ENCODE results near the gene RMND5B.

The RMND5B gene

DNA sequence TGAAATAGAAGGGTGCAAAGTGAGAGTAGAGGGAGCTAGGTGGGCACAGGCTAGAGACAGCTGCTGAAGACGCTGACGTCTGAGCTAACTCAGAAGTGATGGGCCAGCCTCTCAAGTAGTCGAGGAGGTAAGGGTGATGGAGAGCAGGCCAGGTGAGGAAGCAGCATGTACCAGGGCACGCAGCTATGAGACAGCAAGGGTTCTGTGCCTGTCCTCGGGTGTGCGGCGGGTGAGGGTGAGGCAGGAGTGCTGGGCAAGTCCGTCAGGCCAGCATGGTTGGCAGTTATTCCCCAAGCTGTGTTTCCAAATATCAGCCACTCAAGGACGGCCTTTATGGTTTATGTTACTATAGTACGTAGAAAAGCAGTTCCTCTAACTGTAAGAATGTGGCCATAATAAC is 6.2 kb downstream of the RMND5B start:
- no peak for DNase-seq

GRCh38 chr5:178137991-178138390 is 7.2 kb downstream of the RMND5B start:
- DNase-seq, result no peak

DNA sequence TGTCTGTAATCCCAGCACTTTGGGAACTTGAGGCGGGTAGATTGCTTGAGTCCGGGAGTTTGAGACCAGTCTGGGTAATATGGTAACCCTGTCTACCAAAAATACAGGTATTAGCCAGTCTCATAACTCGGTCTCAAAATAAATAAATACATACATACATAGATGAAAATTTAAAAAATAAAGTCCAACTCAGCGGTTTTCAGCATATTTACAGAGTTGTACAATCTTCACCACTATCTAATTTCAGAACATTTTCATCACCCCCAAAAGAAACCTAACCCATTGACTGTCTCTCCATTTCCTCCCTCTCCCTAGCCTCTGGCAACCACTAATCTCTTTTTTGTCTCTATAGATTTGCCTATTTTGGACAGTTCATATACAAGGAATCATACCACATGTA is 10.7 kb downstream of the RMND5B start:
- DNase-seq, result no peak

DNA sequence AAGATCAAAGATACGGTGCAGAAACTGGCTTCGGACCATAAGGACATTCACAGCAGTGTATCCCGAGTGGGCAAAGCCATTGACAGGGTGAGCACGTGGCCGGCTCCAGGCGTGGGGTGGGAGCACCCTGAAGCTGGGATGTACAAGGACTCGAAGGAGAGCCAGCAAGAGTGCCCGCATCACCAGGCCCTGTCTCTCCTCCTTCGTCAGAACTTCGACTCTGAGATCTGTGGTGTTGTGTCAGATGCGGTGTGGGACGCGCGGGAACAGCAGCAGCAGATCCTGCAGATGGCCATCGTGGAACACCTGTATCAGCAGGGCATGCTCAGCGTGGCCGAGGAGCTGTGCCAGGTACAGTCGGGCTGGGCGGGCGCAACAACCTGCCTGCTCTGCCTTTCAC is 11.8 kb downstream of the RMND5B start:
- no peak for DNase-seq

- DNase-seq, result no peak
Measured at GRCh38 chr5:178143246-178143645, 12.4 kb downstream of the RMND5B start.

GRCh38 chr5:178143901-178144300 is 13.1 kb downstream of the RMND5B start:
- no peak for DNase-seq

- DNase-seq, result no peak
Measured at GRCh38 chr5:178145965-178146820, 15.4 kb downstream of the RMND5B start.

DNA sequence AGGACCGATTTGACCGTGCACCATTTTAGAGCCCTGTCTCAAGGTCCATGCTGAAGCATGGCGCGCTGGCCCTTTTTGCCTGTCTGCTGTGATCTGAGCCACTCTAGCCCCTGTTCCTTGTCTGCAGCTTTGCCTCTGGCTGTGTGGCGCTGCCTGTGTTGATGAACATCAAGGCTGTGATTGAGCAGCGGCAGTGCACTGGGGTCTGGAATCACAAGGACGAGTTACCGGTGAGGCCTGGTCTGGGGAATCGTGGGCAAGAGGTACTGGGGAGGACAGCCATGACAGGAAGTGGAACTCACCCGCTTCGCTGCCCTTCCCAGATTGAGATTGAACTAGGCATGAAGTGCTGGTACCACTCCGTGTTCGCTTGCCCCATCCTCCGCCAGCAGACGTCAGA is 16.6 kb downstream of the RMND5B start:
- DNase-seq, result no peak

DNA sequence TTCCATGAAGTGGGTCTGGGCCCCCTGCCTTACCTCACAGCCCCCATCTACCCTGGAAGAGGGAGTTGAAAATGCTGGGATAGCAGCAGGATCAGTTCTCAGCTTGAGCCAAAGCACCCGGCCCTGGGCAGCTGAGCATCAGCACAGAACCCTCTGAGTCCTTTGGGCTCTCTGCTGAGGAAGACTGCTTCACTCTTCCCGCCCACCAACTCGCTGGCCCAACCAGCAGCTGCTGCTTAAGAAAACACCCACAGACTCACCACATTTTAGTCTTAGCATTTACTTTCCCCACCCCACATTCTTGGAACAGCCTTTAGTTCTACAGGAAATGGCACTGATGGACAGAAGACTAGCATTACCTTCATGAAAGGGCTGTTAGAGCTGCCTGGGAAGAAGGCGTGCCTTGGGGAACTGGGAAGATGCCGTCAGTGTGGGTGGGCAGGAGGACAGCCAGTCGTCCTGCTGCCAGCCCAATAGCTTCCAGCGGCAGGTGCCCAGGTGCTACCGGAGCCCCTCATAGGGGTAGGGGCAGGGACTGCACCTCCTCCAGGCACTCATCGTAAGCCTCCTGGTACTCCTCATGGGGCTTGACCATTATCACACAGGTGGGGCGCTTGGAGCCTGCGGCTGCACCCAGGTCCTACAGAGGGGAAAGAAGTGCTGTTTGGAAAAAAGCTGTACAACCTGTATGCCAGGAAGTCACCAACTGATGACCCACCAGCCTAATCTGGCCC is 18.6 kb downstream of the RMND5B start:
- no peak for DNase-seq

- DNase-seq, result no peak
Measured at GRCh38 chr5:178150977-178151734, 20.3 kb downstream of the RMND5B start.

GRCh38 chr5:178152491-178153444 is 22.0 kb downstream of the RMND5B start:
- no peak for DNase-seq

DNA sequence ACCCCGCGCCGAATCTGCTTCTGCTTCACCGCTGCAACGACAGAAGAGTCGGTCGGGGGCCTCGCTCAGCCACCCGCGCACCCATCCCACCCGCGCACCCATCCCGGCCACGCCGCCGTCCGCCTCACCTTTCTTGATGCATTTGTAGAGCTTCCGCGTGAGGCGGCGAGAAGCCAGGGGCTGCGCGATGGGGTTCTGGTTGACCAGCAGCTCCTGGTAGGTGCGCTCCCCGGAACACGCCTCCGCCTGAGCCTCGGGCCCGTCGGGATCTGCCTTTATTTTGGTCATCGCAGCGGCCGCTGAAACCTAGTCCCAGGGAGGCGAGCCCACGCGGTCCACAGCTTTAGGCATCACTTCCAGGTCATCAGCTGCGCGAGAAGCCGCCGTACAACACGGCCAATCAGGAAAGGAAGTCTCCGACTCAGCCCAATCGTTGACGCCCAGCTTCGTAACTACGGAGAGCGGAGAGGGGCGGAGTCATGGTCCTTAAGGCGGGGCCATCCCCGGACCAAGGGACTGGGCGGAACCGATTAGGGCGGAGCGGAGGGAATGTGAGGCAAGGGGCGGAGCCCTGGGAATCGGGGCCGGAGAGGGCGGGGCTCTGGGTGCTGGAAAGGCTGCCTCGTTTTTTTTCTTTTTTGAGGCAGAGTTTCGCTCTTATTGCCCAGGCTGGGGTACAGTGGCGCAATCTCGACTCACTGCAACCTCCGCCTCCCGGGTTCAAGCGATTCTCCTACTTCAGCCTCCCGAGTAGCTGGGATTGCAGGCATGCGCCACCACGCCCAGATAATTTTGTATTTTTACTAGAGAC is 22.9 kb downstream of the RMND5B start, which contains the start of gene NHP2:
Gene NHP2 (minus strand): TSS at position 356 of the 811 bp plus-strand sequence. CDS start 68 bp downstream, at position 288.
- DNase-seq, result peak; percentile 77

GRCh38 chr5:178155065-178155464 is 24.3 kb downstream of the RMND5B start:
- no peak for DNase-seq

DNA sequence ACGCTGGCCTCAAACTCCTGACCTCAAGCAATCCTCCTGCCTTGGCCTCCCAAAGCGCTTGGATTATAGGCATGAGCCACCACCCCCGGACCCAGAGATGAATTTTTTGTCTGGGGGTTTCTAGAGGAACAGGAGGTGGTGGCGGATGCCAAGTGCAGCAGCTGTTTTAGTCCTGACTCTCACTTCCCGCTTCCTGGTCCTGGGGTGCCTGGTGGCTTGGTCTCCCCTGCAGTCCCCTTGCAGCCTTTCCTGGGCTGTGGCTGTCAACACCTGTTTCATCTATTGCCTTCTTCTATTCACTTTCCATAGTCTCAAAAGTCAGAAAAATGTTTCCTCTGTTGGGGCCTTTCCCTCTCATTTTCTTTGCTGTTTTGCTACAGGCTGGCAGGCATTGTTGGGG is 29.4 kb downstream of the RMND5B start:
- DNase-seq, result no peak

DNA sequence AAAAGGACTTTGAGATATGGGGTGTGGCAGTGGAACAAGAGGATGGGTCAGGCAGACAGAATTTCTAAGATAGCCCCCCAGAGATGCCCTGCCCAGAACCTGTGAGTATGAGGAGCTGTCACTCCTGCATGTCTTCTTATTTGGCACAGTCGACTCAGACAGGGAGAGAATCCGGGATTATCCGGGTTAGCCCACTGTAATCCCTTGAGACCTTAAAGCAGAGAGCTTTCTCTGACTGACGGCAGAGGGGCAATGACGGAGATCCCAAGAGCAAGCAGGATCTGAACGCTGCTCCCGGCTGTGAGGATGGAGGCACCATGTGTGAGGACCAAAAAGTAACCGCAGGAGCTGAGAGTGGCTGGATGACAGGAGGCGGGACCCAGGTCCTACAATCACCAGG is 31.7 kb downstream of the RMND5B start:
- no peak for DNase-seq

- peak; percentile 74 for DNase-seq
Measured at GRCh38 chr5:178163772-178164735, 33.2 kb downstream of the RMND5B start.

DNA sequence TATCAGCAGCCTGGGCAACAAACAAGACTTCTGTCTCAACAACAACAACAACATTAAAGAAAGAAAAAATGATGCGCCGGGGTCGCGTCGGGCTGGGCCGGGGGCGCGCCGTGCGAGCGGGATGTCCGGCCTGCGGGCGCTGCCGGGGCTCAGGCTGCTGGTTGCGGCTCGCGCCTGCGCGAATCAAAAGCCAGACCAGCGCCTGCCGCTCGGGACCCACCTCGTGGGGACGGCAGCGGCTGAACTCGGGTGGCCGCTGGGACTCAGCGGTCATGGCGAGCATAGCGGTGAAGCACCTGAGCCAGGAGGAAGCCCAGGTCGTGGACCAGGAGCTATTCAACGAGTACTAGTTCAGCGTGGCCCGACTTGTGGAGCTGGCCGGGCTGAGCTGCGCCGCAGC is 34.8 kb downstream of the RMND5B start:
- no peak for DNase-seq

DNA sequence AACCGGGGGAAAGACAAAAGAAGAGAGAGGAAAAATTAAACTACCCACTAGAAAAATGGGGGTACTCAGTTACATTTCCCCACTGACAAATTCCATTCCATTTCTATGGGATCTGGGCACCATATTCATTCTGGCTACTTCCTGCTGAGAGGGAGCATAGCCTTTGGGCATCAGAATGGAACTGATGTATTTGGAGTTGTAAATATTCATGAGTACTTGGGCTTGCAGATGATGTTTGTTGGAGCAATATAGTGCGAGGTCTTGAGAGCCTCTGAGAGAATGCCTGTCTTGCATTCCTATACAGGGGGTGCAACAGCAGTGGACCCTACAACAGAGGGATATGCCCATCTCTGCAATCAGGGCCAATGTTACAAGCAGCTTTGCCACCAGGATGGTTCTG is 39.6 kb downstream of the RMND5B start:
- DNase-seq, result no peak

GRCh38 chr5:178174456-178174855 is 43.6 kb downstream of the RMND5B start:
- DNase-seq, result no peak

DNA sequence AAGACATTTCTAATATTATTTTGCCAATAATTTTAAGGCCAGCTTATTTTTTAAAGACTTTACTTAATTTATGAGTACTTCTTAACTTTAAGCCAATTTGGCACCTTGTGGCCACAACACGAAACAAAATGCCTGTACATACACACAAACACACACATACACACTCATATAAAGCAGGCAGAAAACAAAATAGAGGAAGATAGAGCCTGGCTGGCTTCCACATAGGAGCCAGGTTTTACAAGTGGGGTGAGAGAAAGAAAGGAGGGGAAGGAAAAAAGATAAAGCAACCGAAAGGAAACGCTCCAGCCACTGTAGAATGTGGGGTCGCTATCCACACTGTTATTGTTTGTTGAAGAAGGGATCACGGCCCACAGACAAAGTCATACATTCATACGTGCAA is 46.0 kb downstream of the RMND5B start:
- DNase-seq, result no peak
